Stimulated activated CD4-positive, alpha-beta T cell treated with anti-CD3 and anti-CD28 coated beads, Interleukin-12 subunit alpha, Interleukin-12 subunit beta, amount 100 ng/mL, for 48 hours (primary cell): ENCODE data around the gene MLC1.

ENCODE experiments used
- DNase-seq, 3 donors: peaks; one replicate each; pipeline ENCODE4 v3.0.0-alpha.2; 2020; ENCODE audit warnings: low read depth in 2 of 3, low spot score in 1 of 3

MLC1 gene

GRCh38 chr22:50085211-50085972 is at the start of gene MLC1:
Gene MLC1, minus strand, starts transcription at chr22:50085426. Its CDS starts 524 bp downstream, at chr22:50084902.
- no peak for DNase-seq

DNA sequence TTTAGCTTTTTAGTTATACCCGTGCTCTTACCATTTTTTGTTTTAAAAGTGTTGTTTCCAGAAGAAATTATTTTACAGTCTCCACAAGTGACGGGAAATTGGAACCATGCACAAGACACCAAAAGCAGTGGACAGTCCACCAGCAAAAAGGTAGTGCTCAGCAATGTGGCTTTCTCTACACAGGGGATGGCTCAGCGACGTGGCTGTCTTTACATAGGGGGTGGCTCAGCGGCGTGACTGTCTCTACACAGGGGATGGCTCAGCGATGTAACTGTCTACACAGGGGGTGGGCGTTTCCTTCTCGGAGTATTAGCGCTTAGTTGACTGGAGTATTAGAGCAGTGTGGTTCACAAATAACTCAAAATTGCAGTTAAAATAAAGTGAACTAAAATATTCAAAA is 49.3 kb upstream of the MLC1 start:
- no peak for DNase-seq

DNA sequence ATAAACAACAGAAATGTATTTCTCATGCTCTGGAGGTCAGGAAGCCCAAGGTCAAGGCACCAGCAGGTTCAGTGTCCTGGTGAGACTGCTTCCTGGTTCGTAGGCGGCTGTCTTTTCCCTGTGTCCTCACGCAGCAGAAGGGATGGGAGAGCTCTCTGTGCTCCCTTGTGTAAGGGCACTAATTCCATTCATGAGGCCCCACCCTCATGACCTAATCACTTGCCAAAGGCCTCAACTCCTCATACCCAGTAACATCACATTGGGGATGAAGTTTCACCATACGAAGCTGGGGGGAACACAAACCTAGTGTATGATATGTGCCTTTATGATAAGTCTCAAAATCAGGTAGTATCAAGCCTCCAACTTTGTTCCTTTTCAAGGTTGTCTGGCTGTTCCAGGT is 46.7 kb upstream of the MLC1 start:
- DNase-seq: no peak

DNA sequence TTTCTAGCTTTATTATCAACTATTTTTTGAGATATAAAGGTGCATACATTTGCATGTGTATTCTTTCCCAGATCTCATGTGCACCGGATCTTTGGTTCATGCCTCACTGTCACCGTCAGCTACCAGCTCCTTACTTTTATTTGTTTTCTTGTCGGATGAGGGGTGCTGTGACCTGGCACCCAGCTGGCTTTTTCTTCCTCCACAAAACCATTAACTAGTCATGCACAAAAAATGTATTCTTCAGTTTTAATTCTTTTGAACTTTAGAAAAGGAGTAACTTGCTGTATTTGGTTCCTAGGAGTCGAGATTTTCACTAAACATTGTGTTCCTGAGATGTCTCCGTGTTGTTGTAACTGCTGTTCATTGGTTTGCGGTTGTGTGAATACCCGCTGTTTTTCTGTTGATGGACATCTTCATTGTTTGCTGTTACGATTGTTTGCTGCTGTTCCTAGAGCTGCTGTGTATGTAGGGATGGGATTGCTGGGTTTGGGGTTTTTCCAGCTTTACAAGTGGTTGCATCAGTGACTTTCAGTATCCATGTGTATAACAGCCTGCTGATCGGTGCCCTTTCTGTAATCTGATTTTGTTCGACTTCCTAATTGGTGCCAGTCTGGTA is 44.0 kb upstream of the MLC1 start:
- no peak for DNase-seq

GRCh38 chr22:50125029-50125428 is 39.8 kb upstream of the MLC1 start:
- DNase-seq: no peak

- no peak for DNase-seq
Observed at GRCh38 chr22:50123119-50123518, 37.9 kb upstream of the MLC1 start.

DNA sequence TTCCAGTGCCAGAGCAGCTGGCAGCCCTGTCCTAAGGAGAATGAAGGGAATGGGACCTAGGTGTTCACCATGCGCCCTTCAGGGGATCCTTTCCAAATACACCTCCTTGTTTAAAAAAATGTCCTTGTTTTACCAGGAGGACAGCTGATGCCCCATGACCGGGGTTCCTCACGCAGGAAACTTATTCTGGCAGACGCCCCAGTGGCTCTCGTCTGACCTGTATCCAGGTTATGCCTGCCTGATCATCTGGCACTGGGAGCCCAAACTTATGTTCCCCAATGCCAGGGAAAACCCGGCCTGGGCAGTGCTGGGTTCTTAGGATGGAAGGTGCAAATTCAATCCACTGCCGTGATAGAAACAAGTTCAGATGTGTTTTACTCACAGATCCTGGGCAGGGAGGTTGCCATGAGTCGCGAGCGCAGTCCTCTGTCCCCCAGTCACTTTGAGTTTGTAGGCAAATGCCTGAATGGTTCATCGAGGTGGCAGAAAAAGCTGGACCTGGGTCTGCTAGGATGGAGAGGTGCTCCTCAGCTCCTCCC is 36.0 kb upstream of the MLC1 start:
- no peak for DNase-seq

GRCh38 chr22:50119768-50120251 is 34.6 kb upstream of the MLC1 start:
- no peak for DNase-seq

DNA sequence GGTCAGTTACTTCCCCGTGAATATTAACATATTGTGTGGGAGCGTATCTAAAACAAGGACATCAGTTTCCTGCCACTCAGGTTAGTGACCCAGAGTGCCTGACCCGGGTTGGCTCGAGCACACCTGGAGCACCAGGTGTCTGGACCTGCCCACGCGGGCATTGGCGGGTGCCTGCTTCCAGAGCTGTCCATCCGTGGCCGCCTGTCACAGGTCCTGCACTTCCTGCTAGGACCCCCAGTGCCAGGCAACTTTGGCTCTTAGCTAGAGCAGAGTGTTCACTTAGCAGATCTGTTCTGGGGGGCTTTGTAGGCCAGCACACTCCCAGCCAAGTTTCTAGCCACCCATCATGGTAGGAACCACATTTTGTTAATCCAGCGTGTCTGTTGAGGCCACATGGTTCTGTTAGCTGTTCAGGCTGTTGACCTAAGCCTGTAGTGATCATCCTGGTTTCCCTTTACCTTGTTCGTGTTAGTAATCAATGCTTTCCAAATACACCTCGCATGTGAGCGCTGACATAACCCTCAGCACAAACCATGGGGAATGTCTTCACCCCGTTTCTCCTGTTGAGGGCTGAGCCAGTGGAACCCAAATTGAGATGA is 34.0 kb upstream of the MLC1 start:
- DNase-seq: no peak

DNA sequence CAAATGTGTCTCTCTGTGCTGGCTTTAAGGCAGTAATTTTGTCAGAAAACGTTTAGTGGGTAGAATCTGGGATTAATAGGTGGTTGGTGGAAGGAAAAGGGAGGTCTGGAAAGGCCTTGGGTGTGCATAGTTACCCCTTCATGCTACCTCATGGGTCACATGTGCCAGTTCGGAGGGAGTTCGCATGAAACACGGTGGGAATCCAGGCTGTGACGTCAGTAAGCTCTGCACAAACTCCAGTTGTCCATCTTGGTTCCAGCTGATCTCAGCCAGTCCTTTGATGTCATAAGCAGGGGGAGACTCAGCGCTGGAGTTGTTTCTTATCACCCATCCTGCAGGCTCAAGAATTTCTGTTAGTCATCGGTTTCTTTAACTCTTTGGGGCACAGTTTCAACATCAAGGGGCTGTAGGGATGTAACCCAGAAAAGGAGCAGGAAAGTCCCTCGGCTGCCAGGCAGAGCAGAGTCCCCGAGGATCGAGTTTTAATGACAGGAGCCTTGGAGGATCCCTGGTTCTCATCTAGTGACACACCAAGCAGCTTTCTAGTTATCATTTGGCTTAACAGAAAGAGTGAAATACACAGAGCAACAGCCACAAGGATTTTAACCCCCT is 33.4 kb upstream of the MLC1 start:
- no peak for DNase-seq

DNA sequence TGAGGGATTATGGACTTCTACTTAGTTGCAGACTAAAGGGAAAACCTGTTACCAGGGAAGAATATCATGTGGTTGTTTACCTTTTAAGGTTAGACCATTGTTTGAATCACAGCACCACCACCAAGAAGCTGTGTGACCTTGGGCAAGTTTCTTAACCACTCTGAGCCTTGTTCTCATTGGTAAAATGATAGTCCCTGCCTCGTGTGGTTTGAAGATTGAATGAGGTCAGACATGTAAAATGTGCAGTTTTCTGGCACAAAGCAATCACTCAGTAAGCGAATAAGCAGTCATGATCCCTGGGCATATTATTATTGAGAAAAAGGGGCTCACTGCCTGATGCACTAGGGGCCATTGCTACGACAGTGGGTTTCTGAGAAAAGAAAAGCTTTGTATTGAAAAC is 32.9 kb upstream of the MLC1 start:
- DNase-seq: no peak

DNA sequence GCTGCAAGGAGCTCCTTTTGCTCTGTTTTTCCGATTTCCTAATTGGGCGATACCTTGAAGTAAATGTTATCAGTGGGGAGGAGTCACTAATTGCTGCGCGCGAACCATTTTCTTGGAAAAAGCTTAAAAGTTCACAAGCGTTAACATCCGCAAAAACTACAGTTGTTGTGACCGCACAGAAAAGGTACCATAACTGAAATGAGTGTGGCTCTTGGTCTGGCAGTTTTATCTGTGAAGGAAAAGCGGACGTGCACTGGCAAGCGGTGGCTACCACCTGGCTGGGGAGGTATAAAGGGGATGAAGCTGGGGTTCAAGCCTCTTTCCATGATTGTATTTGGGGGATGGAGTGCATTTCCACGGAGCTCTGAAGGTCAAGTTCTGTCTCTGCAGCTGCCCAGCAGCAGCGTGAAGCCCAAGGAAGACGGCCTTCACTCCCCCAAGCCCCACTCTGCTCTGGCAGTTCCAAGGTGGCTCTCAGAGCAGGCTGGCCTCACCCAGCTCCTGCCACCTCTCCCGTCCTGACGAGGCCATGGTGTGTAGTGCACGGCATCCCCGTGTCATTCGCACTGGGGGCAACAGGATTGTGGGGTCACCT is 32.0 kb upstream of the MLC1 start:
- no peak for DNase-seq

DNA sequence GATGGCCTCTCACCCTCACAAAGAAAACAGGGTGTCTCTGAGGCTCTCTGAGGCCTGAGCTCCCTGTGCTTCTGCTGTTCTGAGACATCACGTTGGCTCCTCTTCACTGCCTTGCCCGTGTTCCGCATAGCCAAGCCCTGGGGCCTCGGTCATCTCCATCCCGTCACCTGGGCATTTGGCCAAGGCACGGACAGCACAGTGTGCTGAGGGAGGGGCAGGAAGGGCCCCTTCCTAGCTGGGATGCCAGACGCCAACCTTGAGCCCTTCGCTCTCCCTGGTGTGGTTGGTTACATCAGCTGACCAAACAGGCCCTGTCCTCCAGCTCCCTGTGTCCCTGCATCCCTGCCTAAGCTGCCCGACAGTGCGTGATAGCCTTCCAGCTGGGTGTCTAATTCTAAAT is 30.5 kb upstream of the MLC1 start:
- no peak for DNase-seq

DNA sequence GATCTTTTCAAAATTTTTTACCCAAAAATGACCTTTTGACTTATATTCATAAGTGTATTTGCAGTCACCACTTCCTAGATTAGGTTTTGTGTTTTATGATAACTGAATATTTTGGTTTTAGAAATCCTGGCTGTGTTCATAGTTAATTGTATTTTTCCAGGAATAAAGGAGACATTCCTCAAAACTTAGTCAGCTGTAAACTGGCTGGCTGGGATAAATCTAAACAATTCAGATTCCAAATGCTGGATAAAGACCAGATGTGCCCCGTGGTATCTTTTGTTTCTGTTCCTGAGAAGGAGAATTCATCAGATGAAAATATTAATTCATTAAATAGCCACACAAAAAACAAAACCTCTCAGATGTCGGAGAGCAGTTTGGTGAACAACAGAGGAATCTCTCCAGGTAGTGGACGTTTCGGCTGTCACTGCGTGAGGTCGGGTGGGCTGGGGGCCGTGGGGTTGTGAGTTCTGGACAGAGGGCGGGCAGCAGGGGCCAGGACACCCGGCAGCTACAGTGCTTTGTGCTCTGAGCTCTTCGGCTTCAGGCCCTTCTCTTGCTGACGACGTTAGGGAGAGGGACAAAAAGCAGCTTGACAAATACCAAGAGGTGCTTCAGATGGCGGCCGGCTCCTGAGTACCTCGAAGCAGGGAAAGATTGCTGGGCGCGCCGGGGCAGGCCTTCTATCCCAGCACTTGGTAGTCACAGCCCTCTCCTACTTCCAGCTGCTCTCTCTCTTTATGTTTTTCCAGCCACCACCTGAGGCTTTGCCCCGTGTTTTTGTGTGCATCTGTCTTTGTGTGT is 29.2 kb upstream of the MLC1 start:
- no peak for DNase-seq

DNA sequence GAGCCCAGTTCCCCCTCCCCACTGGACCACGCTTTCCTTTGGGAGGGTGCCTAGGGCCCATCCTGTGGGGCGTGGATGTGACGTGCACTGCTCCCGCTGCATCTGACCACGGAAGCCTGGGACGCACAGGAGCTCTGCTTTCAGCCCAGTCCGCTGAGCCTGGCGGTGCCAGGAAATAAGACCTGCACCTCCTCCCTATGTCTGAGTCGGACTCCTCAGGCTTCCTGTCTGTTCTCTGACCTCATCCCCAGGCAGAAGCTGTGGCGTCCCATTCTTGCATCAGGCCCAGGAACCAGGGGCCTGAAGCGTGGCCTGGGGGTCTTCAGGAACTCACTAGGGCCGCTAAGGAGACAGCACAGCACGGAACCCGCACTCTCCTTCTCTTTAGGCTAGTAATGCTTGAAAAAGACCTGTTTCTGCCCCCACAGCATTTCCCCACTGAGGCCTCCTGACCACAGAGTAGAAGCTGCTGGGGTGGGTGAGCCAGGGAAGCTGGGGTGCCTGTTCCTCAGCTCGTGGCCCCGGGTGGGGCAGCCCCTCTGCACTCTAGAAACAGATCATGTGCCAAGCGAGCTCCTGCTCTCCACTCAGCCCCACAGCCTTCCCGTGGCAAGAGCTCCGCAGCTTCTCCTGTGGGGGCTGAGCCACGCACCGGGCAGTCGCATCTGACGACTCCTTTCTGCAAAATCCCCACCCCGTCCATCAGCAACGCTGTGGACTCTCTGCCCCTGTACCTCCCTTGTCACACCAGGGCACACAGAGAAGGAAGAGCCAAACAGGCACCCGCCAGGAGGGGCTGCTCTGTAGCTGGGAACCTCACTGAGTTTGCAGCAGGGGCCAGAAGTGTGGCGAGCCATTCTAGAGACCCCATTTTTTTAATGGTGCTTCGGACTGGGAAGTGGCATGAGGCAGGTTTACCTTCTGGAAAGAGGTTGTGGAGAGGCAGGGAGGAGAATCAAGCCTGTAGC is 27.2 kb upstream of the MLC1 start:
- no peak for DNase-seq

GRCh38 chr22:50111056-50111455 is 25.8 kb upstream of the MLC1 start:
- no peak for DNase-seq

- DNase-seq: no peak
Observed at GRCh38 chr22:50107529-50107928, 22.3 kb upstream of the MLC1 start.

GRCh38 chr22:50105208-50106100 is 20.2 kb upstream of the MLC1 start:
- no peak for DNase-seq
